Ecto neural progenitor cell (in vitro differentiated cells): ENCODE data around the gene LRP1B.
"Not testable (repeated sequence)": the region's sequence is repeated elsewhere in the genome, so short reads cannot be mapped to it uniquely, and the experiment has no call there.

Experiments used
- DNase-seq: peaks from one replicate; pipeline ENCODE4 v3.0.0-alpha.2; 2018; ENCODE audit warnings: low spot score

The LRP1B gene

DNA sequence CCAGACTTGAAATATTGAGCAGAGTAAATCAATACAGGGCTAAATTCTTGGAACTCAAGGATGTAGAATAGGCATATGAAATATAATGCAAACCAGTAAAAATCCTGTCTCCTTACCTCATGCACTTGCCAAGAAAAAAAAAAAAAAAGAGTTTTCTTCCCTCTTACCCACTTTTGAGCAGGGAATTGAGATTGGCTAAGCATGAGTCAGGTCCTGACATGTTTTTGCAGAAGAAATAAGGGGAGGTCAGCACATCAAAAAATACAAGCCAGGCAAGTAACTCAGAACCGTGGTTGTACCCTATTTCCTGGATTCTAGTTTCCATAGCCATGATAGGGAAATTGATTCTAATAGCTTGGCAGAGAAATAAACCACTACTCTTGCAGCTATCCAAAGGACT lies 1526.7 kb downstream of the LRP1B start:
- no peak for DNase-seq

DNA sequence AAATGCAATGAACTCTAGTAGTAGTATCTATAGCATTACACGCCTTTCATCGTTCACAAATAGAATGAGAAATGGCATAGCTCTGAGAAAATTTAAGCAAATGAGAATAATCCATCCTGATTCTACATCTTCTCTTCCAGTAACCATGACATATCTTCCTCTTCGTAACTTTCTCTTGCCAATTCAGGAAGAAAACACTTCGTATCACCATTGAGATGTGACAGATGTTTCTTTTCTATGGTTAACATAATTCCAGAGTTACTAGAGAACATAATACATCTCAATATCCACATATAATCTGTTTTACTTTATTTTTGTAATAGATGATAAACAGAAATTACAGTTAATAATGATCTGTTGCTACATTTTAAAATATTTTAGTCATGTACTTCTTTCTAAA lies 1527.4 kb downstream of the LRP1B start:
- no peak for DNase-seq

DNA sequence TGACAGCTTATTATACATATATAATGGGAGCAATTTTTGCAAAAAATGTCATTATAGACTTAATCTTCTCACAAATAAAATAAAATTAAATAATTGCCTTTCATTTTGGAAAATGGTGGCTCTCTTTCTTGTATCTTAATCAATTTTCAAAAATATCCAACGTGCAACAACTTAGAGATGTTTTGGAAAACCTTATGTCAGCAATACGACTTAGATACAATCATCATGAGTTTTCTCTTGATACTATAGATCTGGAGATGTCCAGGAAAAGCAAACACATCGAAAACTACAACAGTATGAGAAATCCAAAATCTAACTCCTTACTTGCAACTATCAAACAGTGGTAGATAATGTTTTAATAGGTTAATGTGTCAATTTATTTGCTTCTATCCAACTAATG lies 1529.0 kb downstream of the LRP1B start:
- DNase-seq, result no peak

DNA sequence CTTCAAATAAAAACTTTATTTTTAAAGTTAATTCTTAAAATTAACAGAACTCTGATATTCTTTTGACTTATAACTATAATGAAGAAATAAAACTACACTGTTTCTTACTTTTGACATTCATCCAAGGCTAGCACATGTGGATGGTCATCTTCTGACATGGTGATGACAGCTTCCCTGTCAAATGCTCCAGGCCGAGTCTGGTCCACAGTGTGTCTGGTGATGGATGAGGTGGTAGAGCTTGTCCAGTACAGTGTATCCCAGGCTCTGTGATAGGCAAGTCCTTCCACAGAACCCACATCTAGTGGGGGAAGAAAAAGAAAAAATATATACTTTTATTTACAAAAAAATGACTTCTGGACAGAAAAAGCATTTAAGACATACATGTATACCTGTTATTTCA lies 1529.5 kb downstream of the LRP1B start:
- no peak for DNase-seq

DNA sequence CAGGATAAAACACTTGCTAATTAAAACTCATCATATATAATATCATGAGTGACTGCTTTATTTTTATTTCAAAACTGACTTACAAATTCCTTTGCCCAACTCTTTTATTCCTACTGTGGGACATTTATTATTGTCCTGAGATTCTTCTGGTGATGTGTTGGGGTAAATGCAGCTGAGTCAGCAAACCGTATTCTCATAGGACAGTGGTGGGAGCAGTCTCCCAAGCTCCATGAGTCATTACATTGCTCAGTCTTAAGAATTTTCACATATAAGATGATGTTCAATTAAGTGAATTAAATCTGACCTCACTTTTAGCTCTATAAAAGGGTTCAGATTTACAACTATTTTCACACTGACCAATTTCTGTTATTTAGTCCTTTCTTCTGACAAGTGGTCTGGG lies 1530.7 kb downstream of the LRP1B start:
- no peak for DNase-seq

DNA sequence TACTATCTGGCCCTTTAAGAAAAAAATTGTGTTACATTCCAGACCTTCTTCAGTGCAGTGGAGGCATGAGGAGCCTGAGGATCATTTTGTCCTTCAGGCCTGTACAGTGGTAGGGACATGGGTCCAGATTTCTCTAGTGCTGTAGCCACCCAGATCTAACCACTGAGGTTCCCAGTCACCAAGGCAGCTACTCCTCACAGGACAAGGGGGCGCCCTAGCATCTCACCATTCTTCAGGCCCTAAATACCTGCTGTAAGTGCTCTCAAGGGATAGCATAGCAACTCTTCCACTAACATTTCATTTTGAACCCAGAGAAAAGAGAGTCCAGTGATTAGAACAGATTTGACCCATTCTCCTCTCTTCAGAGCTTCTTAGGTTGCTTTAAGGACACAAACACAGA lies 1533.0 kb downstream of the LRP1B start:
- DNase-seq, result no peak

DNA sequence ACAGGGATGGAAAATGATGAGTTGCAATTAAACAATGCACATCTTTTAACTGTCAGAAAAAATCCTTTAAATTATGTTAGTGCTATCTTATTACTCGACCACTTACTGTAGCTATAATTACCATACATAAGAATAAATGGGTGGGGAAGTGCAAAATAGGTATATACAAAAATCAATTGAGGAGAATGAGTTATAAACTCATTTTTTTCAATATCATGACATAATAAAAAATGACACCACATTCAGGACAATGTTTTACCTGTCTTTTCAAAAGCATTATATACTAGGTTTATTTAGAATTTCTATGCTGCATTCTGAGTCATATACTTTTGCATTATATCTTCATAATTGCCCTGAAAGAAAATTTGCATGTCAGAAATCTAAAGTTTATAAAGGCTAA lies 1533.6 kb downstream of the LRP1B start:
- no peak for DNase-seq

DNA sequence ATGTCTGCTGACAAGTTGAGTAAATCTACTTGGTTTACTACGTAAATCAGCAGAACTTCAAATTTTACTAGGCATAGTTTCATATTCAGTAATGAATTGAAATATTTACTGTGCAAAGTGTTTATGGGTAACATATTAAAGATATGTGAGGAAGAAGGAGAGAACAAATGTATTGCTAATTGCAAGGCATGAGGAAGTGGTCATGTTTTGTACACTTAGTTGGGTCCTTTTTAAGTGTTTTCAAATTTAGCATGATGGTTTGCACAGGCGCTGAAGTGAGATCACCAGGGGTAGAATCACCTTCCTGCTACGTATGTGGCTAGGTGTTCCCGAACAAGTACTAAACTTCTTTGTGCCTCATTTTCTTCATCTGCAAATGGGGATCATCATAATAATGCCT lies 1534.4 kb downstream of the LRP1B start:
- no peak for DNase-seq

DNA sequence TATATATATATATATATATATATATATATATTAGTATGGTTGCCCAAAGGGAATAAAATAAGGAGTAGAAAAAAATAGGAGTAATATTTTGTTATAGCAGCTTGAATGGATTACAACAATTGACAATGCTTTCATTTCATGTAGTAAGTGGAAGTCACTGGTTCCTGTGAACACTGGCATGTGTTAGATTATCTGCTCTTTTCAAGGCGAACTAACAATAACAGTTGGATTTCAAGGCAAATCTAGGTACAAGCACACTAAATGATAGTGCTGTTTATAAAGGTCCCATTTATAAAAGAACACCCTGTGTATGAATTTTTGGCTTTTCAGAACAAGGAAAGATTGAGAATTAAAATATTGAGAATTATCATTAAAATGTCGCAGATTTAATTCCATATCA lies 1535.7 kb downstream of the LRP1B start:
- no peak for DNase-seq

DNA sequence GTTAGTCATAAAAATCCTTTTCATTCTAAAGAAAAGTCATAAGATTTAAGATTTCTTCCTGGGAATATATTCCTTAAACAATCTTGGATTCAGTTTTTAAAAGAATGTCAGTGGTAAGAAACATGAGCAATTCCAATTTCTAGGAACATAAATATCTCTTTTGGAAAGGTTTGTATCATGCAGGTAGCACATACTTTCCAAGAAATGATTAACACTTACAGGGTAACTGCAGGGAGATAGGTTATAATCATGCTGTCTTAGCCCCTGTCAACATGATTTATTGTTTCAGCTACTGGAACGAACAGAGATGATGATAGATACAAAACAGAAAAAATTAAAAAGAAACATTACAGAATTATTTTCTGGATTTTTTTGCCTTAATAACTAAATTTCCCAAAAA lies 1537.7 kb downstream of the LRP1B start:
- no peak for DNase-seq

DNA sequence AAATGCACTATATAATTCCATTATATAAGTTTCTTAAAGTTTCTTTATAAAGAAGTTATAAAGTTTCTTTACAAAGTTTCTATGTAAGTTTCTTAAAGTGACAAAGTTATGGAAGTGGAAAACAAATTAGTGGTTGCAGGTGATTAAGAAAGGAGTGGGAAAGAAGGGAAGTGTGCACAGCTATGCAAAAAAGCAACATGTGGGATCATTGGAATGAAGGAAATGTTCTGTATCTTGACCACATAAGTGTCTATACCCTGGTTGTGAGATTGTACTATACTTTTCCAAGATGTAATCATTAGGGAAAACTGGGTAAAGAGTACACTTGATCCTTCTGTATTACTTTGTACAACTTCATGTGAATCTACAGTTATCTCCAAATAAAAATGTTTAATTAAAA lies 1541.1 kb downstream of the LRP1B start:
- DNase-seq, result no peak

DNA sequence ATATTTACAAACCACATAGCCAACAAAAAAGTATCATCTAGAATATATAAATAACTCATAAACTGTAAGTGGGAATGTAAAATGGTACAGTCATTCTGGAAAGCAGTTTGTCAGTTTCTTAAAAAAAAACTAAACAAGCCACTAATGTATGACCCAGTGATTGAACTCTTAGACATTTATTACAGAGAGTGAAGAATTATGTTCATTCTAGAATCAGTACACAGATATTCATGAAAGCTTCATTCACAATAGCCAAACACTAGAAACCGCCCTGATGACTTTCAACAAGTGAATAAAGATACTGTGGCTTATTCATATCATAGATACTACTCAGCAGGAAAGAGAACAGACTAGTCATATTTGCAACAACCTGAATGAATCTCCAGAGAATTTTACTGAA lies 1541.5 kb downstream of the LRP1B start:
- no peak for DNase-seq

DNA sequence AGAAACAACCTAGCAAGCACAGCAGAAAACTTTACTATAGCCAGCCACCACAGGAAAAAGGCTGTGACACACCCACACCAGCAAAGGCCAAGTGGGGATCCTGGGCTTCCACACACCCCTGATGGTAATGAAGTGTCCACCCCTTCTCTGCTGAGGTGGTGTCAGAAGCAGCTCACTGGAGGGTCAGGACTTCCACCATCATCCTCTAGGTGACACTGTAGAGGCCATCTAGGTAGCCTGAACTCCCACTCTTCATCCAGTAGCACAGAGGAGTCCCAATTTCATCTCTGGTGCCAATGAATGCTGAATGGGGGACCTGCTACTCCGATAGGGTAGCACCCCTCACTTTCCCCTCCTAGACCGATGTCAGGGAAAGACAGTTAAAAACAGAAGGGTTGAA lies 1544.4 kb downstream of the LRP1B start:
- peak; percentile 55 for DNase-seq

DNA sequence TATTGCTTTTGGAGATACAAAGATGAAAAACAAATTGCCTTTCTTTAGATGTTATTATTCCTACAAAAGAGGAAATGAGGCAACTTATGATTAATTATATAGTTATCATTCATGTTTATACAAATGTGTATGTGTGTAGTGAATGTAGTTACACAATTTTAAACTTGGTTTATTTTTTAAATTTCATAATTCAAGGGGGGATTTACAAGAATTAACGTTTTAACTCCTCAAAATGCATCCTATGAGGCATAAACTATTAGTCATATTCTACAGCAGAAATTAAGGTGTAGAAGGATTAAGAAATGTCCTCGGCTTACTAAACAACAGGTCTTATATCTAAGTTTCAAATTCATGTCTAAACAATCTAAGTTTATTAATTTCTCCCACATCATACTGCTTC lies 1545.8 kb downstream of the LRP1B start:
- DNase-seq, result no peak

DNA sequence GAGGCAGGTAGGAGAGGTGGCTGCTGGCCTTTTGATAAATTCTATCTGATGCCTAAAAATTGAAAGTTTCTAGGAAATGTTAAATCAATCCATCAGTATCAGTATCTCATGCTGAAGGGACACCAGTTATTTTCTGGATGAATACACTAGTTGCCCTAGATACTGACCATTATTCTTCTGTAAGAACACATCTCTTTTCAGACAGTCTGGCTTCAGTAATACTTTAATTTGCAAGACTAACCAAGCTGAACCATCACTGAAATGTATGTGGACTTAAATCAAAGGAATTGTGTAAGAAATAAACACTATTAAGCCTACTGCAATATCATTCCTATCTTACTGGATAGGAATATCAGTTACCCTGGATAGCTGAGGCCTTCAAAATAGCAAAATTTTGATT lies 1546.3 kb downstream of the LRP1B start:
- DNase-seq, result no peak

DNA sequence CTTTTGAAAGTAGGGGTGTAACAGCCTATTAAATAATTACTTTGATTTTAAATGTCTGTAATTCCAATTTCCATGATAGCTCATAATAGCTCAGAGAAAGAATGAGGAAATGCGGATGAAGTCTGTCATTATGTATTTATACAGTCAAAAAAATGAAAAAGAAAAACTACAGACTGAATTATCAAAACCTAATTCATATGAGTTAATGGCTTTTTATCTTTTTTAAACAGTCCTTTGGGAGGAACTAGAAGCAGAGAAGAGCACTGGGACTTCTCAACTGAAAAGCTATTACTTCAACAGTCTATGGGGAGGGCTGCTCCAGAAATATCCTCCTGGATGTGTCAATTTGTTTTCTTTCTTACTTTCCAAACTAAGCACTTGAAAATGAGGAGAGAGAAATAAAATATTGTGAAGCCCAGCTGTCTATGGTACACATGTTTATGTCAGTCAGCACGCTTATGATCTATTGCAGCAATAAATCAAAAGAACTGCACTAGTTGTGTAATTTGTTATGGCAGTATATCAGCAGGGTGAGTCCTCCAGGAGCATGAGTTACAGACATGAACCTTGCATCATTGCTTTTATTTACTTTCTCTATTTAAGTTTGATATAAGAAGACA lies 1550.2 kb downstream of the LRP1B start:
- DNase-seq, result no peak

DNA sequence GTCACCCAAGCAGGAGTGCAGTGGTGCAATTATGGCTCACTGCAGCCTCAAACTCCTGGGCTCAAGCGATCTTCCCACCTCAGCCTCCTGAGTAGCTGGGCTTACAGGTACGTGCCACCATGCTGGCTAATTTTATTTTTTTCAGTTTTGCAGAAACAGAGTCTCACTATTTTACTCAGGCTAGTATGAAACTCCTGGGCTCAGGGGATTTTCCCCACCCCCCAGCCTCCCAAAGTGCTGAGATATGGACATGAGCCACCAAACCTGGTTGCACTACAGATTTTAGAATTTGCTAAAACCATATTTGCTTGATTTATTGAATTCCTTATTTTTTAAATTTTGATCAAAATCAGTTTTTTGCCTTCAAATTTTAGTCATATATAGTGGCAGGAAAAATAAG lies 1553.4 kb downstream of the LRP1B start:
- no peak for DNase-seq

DNA sequence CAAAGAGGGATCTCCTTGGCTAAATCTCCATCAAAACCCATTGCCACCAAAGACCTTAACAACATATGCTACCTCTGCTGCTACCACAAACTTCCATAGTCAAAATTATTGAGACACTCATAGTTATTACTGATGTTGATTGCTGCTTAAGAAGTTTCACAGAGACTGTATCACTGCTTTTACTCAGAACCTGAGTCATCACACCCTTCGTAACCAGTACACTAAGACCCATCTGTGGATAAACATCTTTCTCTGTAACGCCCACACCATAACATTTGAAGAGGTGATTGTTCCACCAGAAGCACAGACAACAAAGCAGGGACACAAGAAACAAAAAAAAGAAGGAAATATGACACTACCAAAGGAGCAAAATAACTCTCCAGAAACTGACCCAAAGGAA lies 1563.1 kb downstream of the LRP1B start:
- no peak for DNase-seq

DNA sequence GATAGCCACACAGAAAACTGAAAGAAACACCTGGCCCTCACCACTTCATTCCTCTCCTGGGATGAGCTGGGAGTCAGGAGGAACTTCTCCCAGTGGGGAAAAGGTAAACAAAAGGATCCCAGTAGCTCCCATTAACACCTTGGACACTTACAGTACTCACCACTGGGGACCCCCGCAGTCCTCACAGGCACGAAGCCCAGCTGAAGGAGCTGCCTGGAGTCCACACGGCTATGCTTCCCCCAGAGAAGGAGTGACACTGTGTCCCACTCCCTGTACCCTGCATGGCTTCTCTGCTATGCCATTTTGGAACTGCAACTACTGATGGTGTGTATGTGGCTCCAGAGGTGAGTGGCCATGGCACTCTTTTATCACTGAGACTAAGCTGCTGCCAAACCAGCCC lies 1565.1 kb downstream of the LRP1B start:
- no peak for DNase-seq

DNA sequence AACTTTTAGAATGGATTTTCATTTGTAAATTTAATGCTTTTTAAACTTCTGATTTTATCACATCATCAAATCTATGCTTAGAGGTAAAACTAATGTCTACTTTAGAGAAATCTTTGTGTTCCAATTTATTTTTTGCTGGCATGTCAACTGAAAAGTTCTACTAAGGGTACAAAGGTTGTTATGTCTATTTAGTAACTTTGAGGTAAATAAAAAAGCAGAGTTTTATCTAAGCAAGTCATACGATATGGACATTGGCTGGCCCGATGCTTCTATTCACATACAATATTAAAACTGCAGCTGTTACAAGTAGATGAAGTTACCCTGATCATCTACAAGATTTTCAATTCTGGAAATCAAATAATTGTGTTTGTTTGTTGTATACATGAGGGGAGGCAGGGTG lies 1575.1 kb downstream of the LRP1B start:
- no peak for DNase-seq

DNA sequence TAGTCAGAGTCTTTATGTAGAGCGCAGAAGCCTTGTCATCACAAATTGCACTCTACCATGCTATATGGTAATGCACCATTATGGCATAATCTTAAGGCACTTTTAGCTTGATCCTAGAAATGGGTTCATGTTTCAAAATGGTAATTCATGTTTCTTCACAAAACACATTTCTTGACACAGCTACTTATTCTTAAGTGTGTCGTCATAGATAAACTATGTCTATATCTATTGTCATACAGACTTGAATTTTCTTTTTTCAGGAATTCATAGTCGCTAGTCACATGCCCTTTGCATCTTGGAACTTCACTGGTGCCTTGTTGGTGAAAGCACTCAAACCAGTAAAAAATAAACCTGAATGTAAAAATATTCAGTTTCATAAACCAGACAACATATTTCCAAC lies 1578.2 kb downstream of the LRP1B start:
- no peak for DNase-seq

DNA sequence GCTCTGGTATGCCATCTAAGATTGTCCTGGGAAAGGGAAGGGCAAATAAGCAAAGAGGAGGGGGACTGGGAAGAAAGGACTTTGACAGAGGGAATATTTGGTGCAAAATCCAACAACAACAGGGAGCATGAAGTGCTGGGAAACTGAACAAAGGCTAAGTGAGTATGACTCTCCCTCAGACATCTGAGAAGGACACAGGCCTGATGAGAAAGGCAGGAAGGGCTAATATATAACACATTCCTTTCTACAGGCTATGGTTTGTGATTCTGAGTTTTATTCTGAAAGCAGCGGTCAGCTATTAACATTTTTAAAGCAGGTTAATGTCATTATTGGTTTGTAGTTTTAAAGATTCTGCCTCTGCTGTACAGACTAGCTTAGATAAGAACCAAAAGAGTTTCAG lies 1579.5 kb downstream of the LRP1B start:
- no peak for DNase-seq

DNA sequence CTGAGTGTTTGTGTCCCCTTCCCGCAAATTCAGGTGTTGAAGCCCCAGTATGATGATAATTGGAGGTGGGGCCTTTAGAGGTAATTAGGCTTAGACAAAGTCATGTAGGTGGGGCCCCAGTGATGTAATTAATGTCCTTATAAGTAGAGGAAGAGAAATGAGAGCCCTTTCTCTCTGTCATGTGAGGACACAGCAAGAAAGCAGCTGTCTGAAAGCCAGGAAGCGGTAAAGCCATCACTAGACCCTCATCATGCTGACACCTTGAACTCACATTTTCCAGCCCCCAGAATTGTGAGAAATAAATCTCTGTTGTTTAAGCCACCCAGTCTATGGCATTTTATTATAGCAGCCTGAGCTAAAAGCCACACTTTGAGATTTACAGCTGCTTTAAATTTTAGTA lies 1580.0 kb downstream of the LRP1B start:
- DNase-seq, result no peak

DNA sequence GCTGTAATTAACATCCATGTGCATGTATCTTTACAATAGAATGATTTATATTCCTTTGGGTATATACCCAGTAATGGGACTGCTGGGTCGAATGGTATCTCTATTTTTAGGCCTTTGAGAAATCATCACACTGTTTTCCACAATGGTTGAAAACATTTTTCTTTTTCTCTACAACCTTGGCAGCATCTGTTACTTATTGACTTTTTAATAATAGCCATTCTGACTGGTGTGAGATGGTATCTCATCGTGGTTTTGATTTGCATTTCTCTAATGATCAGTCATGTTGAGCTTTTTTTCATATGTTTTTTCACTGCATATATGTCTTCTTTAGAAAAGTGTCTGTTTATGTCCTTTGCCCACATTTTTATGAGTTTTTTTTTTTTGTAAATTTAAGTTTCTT lies 1586.0 kb downstream of the LRP1B start:
- not testable (repeated sequence) for DNase-seq

DNA sequence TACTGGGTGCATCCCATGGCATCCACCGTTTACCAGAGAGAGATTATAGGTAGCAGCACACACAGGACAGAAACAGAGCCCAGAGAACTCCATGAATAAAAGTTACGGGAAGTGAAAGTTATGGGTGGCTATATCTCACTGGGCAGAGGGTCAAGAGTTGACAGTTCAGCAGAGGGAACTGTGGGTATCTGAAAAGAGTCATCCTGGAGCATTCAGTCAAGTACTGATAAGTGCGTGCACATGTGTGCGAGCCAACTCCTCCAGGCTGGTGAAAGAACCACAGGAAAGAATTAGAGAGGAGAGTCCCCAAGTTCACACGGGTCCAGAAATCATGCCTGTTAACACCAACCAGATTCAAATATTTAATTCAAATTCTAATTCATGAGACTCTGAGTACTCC lies 1588.2 kb downstream of the LRP1B start:
- DNase-seq, result no peak
